Femur (tissue), 1 donor: ENCODE results near the gene TXNRD2.

Experiments used
- DNase-seq: peaks from one replicate; pipeline ENCODE4 v3.0.0-alpha.2; 2017

Gene TXNRD2

DNA sequence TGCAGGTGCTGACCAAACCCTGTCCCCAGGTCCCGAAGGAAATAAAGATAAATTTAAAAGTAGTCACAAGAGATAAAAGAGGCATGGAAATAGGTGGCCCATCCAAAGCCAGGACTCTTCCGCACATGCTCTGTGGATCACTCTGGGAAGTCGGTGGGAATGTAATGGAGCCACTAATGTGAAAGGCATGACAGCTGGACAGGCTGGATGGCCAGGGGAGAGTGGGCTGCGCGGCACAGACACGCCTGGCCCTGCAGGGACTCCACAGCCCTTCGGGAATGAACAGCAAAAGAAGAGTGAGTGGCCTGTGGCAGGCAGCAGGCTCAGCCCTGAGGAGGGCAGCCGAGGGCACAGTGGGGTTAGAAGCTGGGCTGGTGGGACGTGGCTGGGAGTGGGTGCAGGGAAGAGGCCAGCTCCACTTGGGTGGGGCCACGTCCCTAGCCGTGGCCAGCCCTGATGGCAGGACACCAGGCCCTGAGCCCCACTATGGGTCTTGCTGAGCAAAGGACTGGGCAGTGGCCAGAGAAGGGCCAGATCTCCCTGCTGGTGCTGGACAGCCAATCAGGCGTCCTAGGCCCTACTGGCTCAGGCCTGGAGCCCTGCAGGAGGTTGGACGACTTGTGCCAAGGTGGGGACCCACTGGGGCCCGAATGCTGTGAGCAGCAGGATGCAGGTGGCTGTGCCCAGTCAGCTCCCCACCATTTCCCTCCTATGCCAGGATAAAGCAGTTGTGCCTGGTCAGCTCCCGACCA lies 55.6 kb downstream of the TXNRD2 start:
- DNase-seq = peak; percentile 18

DNA sequence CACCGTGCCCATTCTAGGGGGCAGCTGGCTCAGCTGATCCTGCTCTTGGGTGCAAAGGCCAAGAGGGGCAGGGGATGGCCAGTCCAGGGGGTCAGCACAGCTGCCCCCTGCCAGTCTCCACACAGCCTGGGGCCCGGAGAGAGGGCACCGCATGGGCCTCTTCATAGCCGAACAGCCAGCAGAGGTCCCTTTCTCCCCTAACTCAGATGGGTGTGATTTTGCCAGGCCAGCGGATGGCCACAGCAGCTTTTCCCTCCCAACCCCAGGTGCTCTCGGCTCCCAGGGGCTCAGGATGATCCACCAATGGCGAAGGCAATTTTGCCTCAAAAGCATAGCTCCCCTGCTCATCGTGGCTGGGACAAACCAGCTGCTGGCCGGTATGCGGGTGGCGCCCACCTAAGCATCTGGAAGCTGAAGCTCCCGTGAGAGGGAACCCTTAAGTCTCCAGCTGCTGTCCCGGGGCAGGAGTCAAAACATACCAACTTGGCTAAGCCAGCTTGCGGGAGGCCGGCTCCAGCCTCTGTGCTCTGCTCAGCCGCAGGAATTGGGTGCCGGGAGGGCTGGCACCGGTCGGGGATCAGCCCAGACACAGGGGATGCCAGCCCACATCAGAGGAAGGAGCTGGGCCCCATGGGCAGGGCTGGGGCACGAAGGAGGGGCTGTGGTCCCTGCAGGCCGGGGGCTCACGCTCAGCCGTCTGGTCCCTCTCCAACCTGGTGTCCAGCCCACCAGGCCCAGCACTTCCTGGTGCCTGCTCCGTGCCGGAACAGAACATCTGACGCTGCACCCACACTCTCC lies 56.5 kb downstream of the TXNRD2 start:
- peak; percentile 26 for DNase-seq

DNA sequence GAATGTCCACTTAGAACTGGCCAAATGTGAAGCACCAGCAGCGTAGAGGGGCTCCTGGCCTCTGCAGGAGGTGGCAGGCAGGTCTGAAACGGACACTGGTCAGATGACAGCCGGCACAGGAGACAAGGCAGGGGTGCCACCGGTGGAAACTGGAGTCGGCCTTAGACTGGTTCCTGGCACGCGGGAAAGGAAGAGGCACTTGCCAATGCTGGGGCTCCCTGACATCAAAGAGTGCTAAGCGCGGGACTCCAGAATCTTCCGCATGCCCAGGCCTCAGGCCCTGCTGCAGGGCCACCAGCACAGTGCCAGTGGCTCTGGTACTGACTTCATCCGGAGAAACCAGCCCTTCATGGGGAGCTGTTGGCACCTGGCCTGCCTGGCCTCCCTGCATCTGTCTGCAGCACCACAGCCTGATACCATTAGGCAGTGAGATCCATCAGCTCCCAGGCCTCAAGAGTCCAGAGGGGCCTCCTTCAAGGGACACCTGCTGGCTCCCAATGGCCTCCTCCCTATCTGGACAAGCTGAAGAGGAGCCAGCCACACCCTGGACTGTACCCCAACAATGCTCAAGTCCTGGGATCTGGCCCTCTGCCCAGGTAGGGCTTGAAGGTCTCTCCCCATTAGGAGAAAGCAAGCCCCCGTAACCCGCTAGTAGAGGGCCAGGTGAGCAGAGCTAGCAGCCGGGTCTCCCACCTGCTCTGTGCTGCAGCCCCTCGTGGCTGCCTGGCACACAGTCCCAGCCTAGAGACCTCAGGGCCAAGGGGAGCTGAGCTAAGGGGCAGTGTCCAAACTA lies 57.3 kb downstream of the TXNRD2 start:
- peak; percentile 22 for DNase-seq

DNA sequence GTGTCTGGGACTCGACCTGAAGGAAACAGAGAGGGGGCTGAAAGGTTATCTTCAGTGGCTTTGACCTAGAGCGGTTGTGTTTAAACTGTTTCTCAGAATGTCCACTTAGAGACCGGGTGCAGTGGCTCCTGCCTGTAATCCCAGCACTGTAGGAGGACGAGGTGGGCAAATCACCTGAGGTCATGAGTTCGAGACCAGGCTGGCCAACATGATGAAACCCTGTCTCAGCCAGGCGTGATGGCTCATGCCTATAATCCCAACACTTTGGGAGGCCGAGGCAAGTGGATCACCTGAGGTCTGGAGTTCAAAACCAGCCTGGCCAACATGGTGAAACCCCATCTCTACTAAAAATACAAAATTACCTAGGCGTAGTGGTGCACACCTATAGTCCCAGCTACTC lies 58.2 kb downstream of the TXNRD2 start:
- DNase-seq = peak; percentile 9

DNA sequence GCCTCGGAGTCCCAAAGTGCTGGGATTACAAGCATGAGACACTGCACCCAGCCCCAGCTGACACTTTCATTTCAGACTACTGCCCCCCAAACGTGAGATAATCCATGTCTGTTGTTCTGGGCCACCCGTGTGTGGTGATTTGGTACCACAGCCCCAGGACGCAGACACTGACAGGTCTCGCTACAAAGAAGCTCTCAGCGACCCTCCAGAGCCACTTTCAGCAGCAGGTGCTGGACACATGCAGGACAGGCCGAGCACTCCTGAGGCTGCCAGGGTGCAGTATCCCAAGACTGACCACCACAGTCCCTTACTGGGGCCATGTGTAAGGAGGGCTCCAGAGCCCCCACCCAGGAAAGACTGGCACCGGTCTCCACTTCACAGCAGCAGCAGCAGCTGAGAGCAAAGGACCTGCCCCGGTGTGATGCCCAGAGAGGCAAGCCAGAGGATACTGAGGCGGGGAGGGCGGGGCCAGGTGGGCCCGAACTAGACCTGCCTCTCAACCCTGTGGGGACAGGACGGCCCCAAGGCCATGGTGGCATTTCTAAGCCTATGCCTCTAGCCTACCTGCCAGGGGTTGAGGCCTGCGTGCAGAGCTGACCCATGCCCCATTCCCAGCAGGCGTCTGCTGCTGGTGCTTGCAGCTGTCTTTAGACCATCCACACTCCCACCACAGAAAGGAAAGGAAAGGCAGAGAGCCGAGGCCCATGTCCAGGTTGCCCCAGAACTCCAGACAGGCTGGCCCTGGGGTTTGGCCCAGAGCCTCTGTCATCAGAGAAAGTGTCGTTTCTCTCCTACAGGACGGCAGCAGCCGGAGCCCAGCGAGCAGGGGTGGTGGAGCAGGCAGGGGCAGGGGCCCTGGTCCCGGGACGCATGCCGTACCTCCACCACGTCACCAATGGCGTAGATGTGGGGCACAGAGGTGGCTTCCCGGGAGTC lies 58.9 kb downstream of the TXNRD2 start:
- DNase-seq = peak; percentile 16

DNA sequence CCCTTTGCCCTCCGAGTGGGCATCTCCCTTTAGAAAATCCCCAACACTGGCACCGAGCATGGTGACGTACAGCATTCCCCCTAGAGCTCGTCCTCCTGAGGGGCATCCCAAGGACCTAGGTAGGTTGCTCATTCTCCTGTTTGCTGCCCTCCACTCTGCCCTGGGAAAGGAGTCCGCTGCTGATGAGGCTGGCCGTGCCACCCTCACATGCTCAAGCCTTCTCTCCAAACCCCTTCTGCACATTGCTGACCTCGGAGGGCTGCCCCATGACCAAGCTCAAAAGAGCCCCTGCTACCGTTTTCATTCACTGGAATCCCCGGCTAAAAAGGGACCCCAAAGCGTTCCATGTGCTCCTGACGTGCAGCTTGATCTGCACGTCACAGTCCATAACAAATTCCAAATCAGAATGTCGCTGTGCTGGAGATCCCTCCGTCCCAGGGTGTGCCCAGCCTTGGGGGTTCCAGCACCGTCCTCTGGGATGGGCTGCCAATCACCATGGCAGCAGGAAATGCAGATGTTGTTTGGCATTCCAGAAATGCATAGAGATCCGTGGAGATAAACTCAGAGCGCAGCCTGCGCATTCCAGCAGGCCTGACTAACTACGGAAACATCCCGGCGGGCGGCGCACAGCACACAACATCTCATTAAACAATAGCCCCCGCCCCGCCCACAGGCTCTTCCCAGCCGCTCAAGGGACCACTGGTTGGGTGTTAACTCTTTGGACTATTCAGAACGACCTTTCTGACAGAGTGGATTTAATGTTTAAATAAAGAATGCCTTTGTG lies 60.6 kb downstream of the TXNRD2 start:
- peak; percentile 87 for DNase-seq

- peak; percentile 20 for DNase-seq
Measured at GRCh38 chr22:19879992-19880785, 61.4 kb downstream of the TXNRD2 start.

- DNase-seq = no peak
Measured at GRCh38 chr22:19879643-19879991, 62.0 kb downstream of the TXNRD2 start.

DNA sequence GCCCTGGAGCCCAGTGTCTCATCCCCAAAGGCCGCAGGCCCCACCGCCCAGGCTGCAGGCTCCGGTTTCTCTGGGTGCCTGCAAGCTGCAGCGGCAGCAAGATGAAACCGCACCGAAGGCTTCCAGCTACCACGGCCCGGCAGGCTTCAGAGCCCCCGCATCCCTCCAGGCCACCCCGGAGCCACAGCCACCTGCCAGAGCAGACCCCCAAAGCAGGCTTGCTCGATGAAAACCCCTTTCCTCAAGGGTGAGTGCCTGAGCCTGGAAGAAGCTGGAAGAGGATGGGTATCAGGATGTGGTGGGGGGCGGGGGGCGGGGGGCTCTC lies 62.4 kb downstream of the TXNRD2 start:
- no peak for DNase-seq

GRCh38 chr22:19878461-19879245 lies 63.0 kb downstream of the TXNRD2 start:
- no peak for DNase-seq

GRCh38 chr22:19877626-19878339 lies 63.8 kb downstream of the TXNRD2 start:
- DNase-seq = peak; percentile 26

DNA sequence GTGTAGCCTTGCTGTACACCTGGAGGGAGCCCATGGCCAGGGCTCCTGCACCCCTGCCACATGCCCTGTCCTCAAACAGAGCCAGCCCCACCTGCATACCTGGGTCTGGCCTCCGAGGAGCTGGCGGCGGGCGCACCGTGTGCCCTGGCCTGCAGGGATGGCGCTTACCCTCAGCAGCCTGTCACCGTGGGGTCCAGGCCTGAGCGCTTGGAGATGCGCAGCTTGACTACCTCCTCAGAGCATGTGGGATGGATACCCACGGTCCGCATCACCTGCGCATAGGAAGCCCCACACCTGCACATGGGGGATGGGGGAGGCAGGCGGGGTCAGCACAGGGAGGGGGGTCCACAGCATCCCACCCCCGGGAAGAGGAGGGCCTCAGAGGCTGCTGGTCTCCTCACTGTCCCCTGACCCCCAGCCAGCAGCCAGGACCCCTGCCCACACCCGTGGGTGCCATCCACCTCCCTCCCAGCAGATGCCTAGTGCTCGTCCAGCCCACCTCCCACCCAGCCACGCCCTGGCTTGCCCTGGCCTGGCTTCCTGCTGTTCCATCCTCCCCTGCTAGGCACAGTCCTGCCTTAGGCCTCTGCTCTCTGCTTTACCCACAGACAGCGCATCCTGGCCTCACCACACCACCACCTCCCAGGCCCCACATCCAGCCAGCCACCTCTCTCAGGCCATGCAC lies 64.5 kb downstream of the TXNRD2 start:
- DNase-seq = peak; percentile 19

DNA sequence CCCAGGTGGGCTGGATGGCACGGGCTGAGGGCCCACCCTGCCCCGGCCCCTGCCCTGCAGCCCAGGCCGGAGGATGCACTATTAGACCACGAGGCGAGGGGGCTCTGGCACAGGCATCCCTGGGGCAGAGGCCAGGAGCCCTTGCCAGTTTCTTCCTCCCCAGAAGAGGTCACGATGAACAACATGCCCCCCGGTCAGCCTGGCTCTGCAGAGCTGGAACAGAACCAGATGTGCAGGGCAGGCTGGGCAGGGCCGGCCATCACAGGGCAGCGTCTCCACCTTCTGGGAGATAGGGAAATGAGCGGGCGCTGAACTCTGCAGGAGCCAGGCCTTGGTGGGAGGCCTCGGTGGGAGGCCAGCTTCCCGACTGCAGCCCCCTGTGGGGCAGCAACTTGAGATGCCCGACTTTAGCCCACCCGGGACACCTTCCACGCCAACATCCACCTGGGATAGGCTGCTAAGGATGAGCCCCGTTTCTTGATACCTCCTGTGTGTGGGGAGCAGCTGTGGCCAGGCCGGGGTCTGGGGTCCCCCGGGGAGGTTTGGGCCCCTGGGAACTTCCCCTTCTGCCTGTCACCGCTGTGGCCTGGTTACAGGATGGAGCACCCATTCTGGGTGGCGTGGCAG lies 65.2 kb downstream of the TXNRD2 start:
- peak; percentile 17 for DNase-seq

DNA sequence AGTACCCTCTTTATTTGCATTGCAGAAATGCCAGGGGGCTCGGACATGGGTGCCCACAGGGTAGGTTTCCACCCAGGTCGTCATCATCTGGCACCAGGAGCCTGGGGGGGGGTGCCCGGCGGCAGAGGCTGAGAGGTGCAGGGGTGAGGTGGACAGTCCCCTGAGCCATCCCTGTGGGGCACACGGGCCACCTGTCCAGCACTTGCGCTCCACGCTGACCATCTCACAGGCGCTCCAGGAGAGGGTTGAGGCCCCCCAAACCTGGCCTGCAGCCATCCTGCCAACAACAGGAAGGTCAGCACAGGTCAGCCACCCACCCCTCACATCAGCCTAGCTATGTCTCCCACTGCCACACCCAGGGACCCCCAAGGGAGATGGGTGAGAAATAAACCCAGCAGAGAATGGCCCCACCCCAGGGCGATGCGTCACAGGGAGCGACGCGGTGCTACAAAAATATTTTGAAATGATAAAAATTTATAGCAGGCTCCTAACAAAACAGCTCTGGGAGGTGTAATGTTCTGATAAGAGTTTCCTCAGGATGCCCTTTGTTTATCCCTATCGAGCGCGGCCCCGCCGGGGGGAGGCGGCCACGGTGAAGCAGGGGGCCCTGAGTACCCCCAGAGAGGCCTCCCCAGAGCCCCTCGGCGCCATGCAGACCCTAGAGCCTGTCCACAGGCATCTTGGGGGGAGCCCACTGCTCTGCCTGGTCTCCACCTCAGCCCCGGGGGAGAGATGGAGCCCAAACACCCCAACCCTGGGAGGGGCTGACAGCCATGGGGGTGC lies 65.9 kb downstream of the TXNRD2 start:
- peak; percentile 19 for DNase-seq

DNA sequence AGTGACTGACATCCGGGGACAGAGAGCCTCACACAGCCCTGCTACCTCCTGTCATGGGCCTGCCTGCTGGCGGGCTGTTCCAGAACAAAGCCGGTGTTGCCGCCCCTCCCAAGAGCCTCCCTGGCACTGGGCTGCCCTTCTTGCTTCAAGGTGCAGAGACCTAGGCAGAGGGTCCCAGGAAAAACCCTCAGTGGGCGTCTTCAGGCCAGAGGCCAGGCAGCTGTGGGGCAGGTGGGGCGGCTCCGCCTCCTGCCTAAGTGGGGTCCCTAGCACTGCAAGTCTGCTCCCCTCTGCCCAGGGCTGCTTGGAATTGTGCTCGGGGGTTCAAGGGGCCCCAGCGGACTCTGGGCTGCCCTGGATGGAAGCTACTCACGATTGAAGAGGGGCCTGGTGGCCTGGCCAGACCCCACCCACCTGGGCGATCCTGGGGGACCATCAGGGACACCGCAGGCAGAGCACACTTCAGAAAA lies 66.5 kb downstream of the TXNRD2 start:
- DNase-seq = peak; percentile 22

DNA sequence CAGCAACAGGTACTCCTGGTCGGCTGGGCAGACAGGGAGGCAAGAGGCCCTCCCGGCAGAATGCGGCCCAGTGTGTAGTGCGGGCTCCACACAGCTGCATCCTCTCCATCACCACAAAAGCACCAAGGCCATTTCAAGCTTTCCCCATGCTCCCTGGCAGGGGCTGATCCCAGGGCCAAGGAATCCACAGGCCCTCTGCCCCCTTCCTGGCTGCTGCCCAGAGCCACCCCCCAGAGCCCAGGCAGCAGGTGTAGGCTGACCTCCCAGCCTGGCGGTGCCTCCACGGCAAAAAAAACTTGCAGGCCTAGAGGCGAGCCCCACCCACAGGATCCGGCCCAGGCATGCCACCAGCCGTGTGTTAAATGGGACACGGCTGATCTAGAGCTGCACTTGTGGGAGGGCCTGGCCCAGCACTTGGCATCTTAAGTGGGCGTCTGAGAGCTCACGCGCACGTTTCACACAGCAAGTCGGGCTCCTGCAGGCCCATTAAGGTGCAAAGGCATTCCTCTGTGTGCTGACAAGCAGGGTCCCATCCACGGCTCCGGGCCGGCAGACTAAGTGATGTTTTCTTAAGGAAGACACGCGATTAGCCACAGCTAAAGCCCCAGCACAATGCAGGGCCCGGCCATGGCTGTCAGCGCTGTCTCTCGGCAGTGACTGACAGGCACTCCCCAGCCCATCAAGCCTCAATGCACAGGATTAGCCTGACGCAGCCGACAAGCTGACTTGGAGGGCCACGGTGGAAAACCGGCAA lies 67.1 kb downstream of the TXNRD2 start:
- DNase-seq = peak; percentile 65

GRCh38 chr22:19873960-19874306 lies 67.7 kb downstream of the TXNRD2 start:
- DNase-seq = peak; percentile 15
